T-cell (primary cell): ENCODE results near the gene TMEM245. TPM values are rescaled to one million over a fixed set of nuclear protein-coding genes. Genes with fewer than 3 reads are reported as not detected.

Experiments used
- ATAC-seq, 4 experiments: fragments of 200-7000 bp in 3 of 4; fragments of 150-1000 bp in 1 of 4; cut with Tn5 transposase; replicated peaks in 1 of 4; 1 replicate in 3 of 4; 2 replicates in 1 of 4; pipeline ENCODE4 v1.10.0; 2021; ENCODE audit warnings: moderate library complexity in 3 of 4, mild to moderate bottlenecking in 2 of 4, moderate number of reproducible peaks in 1 of 4
- CTCF ChIA-PET, 2 donors: fragments of 300-600 bp; sonication (Branson Sonifier 250); formaldehyde crosslinking; loops; one replicate each; lab custom pipeline; 2022; ENCODE audit warnings: antibody characterized with exemption in 2 of 2; lab: Charles Lee
- POLR2A ChIA-PET, 2 donors: fragments of 300-600 bp; sonication (Branson Sonifier 250); formaldehyde crosslinking; loops; one replicate each; lab custom pipeline; 2022; ENCODE audit warnings: antibody characterized with exemption in 2 of 2; lab: Charles Lee
- DNase-seq, 35 experiments: peaks; one replicate each; pipeline versions ENCODE4 v3.0.0 to v3.0.0-alpha.2; 2013 to 2023
- H3K27ac ChIP-seq: one replicate; pipeline ENCODE4 v1.5.1; 2013; ENCODE audit warnings: low read length
- H3K27me3 ChIP-seq, 2 experiments: replicated peaks in 1 of 2; 1 replicate in 1 of 2; 2 replicates in 1 of 2; pipeline versions ENCODE4 v1.6.1 to v1.7.0; 2013; ENCODE audit warnings: low read length in 1 of 2, mixed read lengths in 1 of 2; ENCODE audit not compliant: control insufficient read depth in 2 of 2, insufficient read depth in 2 of 2; ENCODE audit errors: extremely low read depth in 1 of 2
- H3K36me3 ChIP-seq, 2 donors: 1 replicate in 1 of 2; 2 replicates in 1 of 2; pipeline versions ENCODE4 v1.6.1 to v1.7.0; 2013; ENCODE audit warnings: low read length in 1 of 2; ENCODE audit not compliant: control insufficient read depth in 2 of 2, insufficient read depth in 1 of 2; ENCODE audit errors: extremely low read depth in 1 of 2
- H3K4me1 ChIP-seq, 2 experiments: 1 replicate in 1 of 2; 2 replicates in 1 of 2; pipeline versions ENCODE4 v1.6.1 to v1.7.0; 2013; ENCODE audit warnings: low read length in 2 of 2, mixed read lengths in 1 of 2; ENCODE audit not compliant: insufficient read depth in 2 of 2, control insufficient read depth in 1 of 2; ENCODE audit errors: extremely low read depth in 1 of 2
- H3K4me3 ChIP-seq, 2 donors: 1 replicate in 1 of 2; 2 replicates in 1 of 2; pipeline versions ENCODE4 v1.5.1 to v1.7.0; 2013; ENCODE audit warnings: mild to moderate bottlenecking in 2 of 2, low read length in 1 of 2, moderate library complexity in 1 of 2; ENCODE audit not compliant: control insufficient read depth in 1 of 2; ENCODE audit errors: extremely low read depth in 1 of 2
- H3K9me3 ChIP-seq: 2 replicates; pipeline ENCODE4 v1.7.0; 2013
- H3K27ac Mint-ChIP-seq, 2 donors: one replicate each; pipeline ENCODE4 v1.8.0; 2020 to 2021; ENCODE audit warnings: mild to moderate bottlenecking in 2 of 2, mixed read lengths in 2 of 2
- H3K27me3 Mint-ChIP-seq, 2 donors: one replicate each; pipeline ENCODE4 v1.8.0; 2021 to 2022; ENCODE audit warnings: mixed read lengths in 2 of 2
- H3K36me3 Mint-ChIP-seq: one replicate; pipeline ENCODE4 v1.8.0; 2021; ENCODE audit warnings: mixed read lengths
- H3K4me1 Mint-ChIP-seq, 3 donors: one replicate each; pipeline ENCODE4 v1.8.0; 2020 to 2022; ENCODE audit warnings: mixed read lengths in 3 of 3, mild to moderate bottlenecking in 1 of 3
- H3K4me3 Mint-ChIP-seq, 3 donors: one replicate each; pipeline ENCODE4 v1.8.0; 2020 to 2022; ENCODE audit warnings: mild to moderate bottlenecking in 3 of 3, mixed read lengths in 3 of 3, moderate library complexity in 3 of 3
- H3K9me3 Mint-ChIP-seq, 3 donors: one replicate each; pipeline ENCODE4 v1.8.0; 2020 to 2022; ENCODE audit warnings: mixed read lengths in 3 of 3
- WGBS: methylation state at CpG from one replicate; pipeline ENCODE4 v1.1.5; 2013; ENCODE audit warnings: missing lambda C conversion rate; ENCODE audit not compliant: insufficient coverage; 5-methylcytosine and 5-hydroxymethylcytosine counted together
- total RNA-seq, 35 experiments: library from RNA in 6 of 35; stranded (reverse) in 6 of 35; fragments of 120-200 nt in 1 of 35; gene quantifications; one replicate each; pipeline versions ENCODE4 v1.2.1 to v1.2.4 and lab custom pipeline; 2013 to 2026

TMEM245 gene
- total RNA-seq, 5 donors from 2014 or later (not counting 1 experiment from before 2014, with no cell fraction given): 32.5 to 68.1 (median 52.5) TPM

DNA sequence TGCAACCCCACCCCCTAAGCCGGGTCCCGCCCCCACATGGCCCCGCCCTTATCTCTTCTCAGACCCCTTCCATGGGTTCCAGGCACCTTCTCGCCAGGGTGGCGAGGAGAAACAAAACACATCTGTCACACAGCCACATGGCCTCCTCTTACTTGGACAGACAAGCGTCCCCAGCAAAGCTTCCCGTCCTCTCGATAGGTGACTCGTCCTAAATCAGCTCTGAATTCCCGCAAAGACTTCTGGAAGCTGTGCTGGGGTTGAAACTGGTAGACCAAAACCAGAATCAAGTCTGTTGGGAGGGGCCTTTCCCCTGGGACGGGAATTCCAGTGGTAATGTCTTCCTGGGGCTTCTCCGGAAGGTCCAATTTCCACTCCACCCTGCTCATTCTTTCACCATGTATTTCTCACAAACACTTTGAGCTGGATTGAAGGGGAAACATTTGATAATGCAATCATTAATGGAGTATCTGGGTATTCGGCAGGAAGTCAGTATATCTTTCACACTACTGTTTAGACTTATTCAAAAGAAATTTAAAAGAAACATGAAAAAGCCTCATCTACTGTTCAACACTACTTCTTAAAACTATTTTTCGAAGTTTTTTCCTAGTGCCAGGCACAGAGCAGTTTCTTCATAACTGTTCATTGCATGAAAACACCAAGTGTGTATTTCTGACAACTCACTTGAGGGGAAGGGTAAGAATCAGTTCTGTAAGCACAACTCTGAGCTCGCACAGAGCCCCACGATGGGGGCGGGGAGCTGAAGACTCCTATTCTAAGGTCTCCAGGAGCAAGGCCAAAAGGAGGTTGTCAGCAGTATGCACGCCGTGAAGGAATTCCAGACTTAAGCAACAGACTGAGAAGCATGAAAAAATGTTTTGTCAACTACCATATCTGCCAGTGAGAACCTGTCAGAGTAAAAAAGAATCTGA lies 105.8 kb downstream of the TMEM245 start:
- H3K27me3 Mint-ChIP-seq: no peaks in the 10 kb centered on the region
- no peaks in the 10 kb centered on the region for H3K9me3 Mint-ChIP-seq
- no peaks in the 10 kb centered on the region for H3K9me3 ChIP-seq
- H3K27ac ChIP-seq: peak overlapping the region; percentile 73
- peak overlapping the region; percentile 80 to 90 for H3K27ac Mint-ChIP-seq
- H3K36me3 Mint-ChIP-seq: peaks cover 1% of the 10 kb centered on the region
- ChIA-PET POLR2A (interaction anchor here in 1 of 2 donors (0.8 kb wide), 1 partner anchor 104 kb away, joined by 3 read pairs; no protein-coding TSS in a partner anchor), CTCF (no interaction called here)
- peak overlapping the region in 1 of 2 donors; percentile 31 for H3K4me3 ChIP-seq
- H3K4me1 Mint-ChIP-seq: peaks cover 24 to 33% (median 31%) of the 10 kb centered on the region in 3 donors
- no peaks in the 10 kb centered on the region for H3K27me3 ChIP-seq
- DNase-seq (peak in 4 of 35 experiments; percentile 0 to 25 (median 7)), ATAC-seq (peak in 1 of 4 experiments; percentile 0)
- peak overlapping the region; percentile 80 to 99 (median 87) for H3K4me3 Mint-ChIP-seq
- peaks cover 0 to 2% of the 10 kb centered on the region in 2 donors for H3K36me3 ChIP-seq
- peaks cover 9 to 15% of the 10 kb centered on the region in 2 experiments for H3K4me1 ChIP-seq
- WGBS: 37% methylated on average over 13 of the region's 19 CpGs

DNA sequence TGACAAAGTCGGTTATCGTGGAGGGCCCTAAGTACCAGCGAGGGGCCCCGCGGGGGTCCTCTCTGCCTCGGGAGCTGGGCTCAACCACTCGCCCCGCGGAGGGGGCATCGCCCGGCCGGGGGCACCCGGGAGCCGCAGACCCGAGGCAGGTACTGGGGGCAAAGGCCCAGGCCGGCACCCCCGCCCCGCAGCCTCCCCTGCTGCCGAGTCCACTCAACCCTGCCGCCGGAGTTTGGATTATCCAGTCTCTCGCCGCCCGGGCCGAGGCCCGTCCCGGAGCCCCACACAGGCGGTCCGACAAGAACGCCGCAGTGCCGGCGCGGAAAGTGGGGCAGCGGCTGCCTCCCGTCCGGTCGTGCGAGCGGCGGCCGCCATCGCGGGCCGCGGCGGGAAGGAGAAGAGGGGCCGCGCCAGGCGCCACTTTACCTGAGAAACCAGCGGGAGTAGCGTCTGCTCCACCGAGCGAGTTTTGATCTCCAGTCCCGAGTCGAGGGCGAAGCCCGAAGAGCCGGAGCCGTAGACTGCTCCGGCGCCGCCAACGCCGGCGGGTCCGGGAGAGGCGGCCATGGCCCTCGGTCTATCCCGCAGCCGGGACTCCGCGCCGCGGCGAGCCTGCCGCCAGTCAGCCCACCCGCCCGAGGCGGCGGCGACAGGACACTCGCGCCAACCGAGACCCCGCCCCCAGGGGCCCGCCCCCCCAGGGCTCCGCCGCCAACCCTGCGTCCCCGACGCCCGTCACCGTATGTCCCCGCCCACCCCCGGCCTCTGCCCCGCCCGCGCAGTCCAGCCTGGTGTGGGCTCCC lies 106.7 kb downstream of the TMEM245 start, which contains the start of gene CTNNAL1:
Gene CTNNAL1, minus strand, starts transcription at position 624 of the 803 bp plus-strand sequence. Its CDS starts 57 bp downstream, at position 567.
- CTCF ChIA-PET: no interaction called here
- peak within 1 kb of the TSS; percentile 60 to 81 for H3K4me3 ChIP-seq
- peak; percentile 88 to 92 (median 90) for ATAC-seq

DNA sequence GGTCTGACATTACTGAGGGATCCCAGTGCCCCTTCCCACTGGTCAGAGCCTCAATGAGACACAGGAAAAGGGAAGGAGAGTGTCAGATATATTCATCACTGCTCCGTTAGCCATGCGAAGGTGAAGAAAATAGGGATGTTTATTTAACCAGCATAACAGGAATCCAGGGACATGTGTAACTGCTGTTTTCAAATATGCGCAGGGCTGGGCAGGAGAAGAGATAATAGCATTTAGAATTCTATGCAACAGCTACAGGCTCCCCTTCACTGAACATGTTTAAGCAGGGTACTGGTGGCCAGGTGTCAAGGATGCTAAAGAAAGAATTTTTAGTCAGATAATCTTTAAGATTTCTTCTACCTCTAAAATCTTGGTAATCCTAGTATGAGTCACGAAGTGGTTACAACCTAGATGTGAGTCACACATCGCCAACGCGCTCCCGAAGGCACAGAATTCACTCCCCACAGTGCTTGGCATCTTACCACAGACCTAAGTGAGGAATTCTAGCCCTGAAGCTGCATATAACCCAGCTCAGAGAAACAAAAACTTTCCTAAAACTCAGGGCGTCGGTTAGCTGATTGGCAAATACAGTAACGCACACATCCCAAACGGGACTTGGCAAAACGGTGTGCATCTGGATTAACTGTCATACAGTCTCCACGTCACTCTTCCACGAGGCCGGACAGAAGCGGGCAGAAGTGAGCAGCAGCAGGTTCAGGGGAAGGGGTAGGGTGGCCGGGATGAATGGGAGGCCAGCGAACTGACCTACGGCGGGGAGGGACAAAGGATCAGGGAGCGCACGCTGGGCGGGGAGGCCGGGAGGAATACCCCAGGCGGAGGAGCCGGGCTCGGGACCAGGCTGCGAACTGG lies 107.5 kb downstream of the TMEM245 start:
- H3K4me3 Mint-ChIP-seq: peak overlapping the region; percentile 88 to 99 (median 98)
- H3K36me3 ChIP-seq: no peaks in the 10 kb centered on the region
- H3K27me3 Mint-ChIP-seq: no peaks in the 10 kb centered on the region
- ChIA-PET POLR2A (interaction anchor here (0.5 to 0.6 kb wide), 2 partner anchors 81 to 138 kb away, joined by 3 to 5 read pairs; no protein-coding TSS in a partner anchor), CTCF (no interaction called here)
- ATAC-seq (peak in 3 of 4 experiments; percentile 0 to 10 (median 7)), DNase-seq (peak in 14 of 35 experiments; percentile 1 to 52 (median 12))
- H3K27ac ChIP-seq: no peak overlapping the region
- no peaks in the 10 kb centered on the region for H3K36me3 Mint-ChIP-seq
- peak overlapping the region; percentile 84 to 88 for H3K27ac Mint-ChIP-seq
- H3K27me3 ChIP-seq: no peaks in the 10 kb centered on the region
- H3K4me3 ChIP-seq: peak overlapping the region; percentile 60 to 81
- 2% methylated on average over 23 of the region's 29 CpGs for WGBS
- H3K4me1 Mint-ChIP-seq: peaks cover 24 to 33% (median 31%) of the 10 kb centered on the region in 3 donors
- H3K4me1 ChIP-seq: peaks cover 9 to 15% of the 10 kb centered on the region in 2 experiments
- H3K9me3 ChIP-seq: no peaks in the 10 kb centered on the region
- no peaks in the 10 kb centered on the region for H3K9me3 Mint-ChIP-seq

More for the DNA sequence above, 106.7 kb downstream of the TMEM245 start, which contains the start of gene CTNNAL1:
- H3K36me3 ChIP-seq: no peaks in the 10 kb centered on the region
- Mint-ChIP-seq H3K9me3 (no peaks in the 10 kb centered on the region), H3K4me3 (peak within 1 kb of the TSS; percentile 88 to 99 (median 98)), H3K36me3 (no peaks in the 10 kb centered on the region), H3K27ac (peak within 1 kb of the TSS; percentile 88 to 90), H3K27me3 (no peaks in the 10 kb centered on the region), H3K4me1 (peaks cover 24 to 33% (median 31%) of the 10 kb centered on the region in 3 donors)
- WGBS: under 1% methylated on average over 84 of the region's 99 CpGs
- no peaks in the 10 kb centered on the region for H3K9me3 ChIP-seq
- POLR2A ChIA-PET: interaction anchor here in 1 of 2 donors (0.5 to 0.8 kb wide), 2 partner anchors 82 to 105 kb away, joined by 3 to 5 read pairs; no protein-coding TSS in a partner anchor
- H3K27ac ChIP-seq: peak within 1 kb of the TSS; percentile 73
- DNase-seq: peak; percentile 69 to 92 (median 84)
- H3K4me1 ChIP-seq: peaks cover 9 to 15% of the 10 kb centered on the region in 2 experiments
- H3K27me3 ChIP-seq: no peaks in the 10 kb centered on the region

DNA sequence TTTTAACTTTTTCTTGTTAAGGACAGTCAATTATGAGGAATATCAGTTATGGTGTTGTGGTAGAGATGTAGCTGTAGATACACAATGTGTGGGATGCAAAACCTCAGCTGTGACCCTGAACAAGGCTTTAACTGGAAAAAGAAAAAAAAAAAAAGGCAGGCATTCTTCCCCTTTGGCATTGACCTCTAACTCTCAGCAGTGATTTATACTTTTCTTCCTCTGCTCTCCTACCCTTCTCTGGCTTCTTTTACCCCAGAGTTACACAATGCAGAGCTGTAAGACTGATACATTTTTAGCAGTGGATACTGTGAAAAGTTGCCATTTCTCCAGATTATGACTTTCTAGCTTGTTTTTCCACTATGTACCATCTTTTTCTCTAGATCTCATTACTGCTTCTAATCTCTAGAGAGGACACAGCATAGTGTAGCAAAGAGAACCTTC lies 108.5 kb downstream of the TMEM245 start:
- ChIA-PET POLR2A (interaction anchor here in 1 of 2 donors (0.6 kb wide), 1 partner anchor 137 kb away, joined by 3 read pairs; no protein-coding TSS in a partner anchor), CTCF (interaction anchor here (0.7 to 1.2 kb wide), 3 partner anchors 16 to 57 kb away, joined by 3 to 7 read pairs (median 3); no protein-coding TSS in a partner anchor)
- no peaks in the 10 kb centered on the region for H3K9me3 Mint-ChIP-seq

DNA sequence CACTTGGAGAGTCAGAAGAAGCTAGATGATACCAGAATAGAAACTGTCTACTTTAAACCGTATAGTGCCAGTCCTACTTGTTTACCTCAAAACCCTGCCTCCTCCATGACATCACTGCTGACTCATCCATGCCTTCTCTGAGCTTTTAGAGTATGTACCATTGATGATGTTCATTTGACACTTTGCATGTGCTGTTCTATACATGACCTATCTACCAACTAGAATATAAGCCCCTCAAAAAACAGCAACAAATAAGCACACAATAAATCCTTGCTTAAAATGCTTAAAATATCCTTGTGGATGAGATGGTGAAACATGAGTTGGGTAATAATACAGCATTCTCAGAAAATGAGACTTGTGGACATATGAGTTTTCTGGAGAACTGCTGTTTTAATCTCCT lies 109.0 kb downstream of the TMEM245 start:
- Histone ChIP-seq H3K27me3 (no peaks in the 10 kb centered on the region), H3K36me3 (no peaks in the 10 kb centered on the region), H3K4me1 (peaks cover 9 to 15% of the 10 kb centered on the region in 2 experiments), H3K9me3 (no peaks in the 10 kb centered on the region), H3K4me3 (no peak overlapping the region), H3K27ac (no peak overlapping the region)
- ChIA-PET POLR2A (no interaction called here), CTCF (interaction anchor here (0.6 to 1.2 kb wide), 3 partner anchors 53 to 57 kb away, joined by 3 to 4 read pairs (median 3); no protein-coding TSS in a partner anchor)
- DNase-seq (peak in 30 of 35 experiments; percentile 7 to 56 (median 28)), ATAC-seq (no peak)
- whole genome bisulfite sequencing: no CpG with 5 or more reads among the region's 1 CpG
- Mint-ChIP-seq H3K36me3 (no peaks in the 10 kb centered on the region), H3K27ac (peak overlapping the region in 1 of 2 donors; percentile 44), H3K4me3 (no peak overlapping the region), H3K9me3 (no peaks in the 10 kb centered on the region), H3K4me1 (peaks cover 24 to 33% (median 31%) of the 10 kb centered on the region in 3 donors), H3K27me3 (no peaks in the 10 kb centered on the region)

More for the DNA sequence above, 108.5 kb downstream of the TMEM245 start:
- DNase-seq: no peak
- no peak overlapping the region for H3K4me3 ChIP-seq
- Mint-ChIP-seq H3K4me3 (peak overlapping the region in 2 of 3 donors; percentile 98 to 99), H3K27ac (peak overlapping the region in 1 of 2 donors; percentile 44), H3K4me1 (peaks cover 24 to 33% (median 31%) of the 10 kb centered on the region in 3 donors), H3K27me3 (no peaks in the 10 kb centered on the region), H3K36me3 (no peaks in the 10 kb centered on the region)
- H3K4me1 ChIP-seq: peaks cover 9 to 15% of the 10 kb centered on the region in 2 experiments
- no peak overlapping the region for H3K27ac ChIP-seq
- H3K36me3 ChIP-seq: no peaks in the 10 kb centered on the region
- H3K27me3 ChIP-seq: no peaks in the 10 kb centered on the region
- no peak for ATAC-seq
- no peaks in the 10 kb centered on the region for H3K9me3 ChIP-seq
